H4 (cell line): ENCODE data around the gene TNFRSF21. TPM values are rescaled to one million over a fixed set of nuclear protein-coding genes. Genes with fewer than 3 reads are reported as not detected.
"Not testable (repeated sequence)": the region's sequence is repeated elsewhere in the genome, so short reads cannot be mapped to it uniquely, and the experiment has no call there.

Source experiments
- DNase-seq: peaks from one replicate; pipeline ENCODE4 v3.0.0-alpha.2; 2015; ENCODE audit warnings: low spot score
- total RNA-seq: library from RNA; depleted of rRNA; stranded (reverse); fragments of >200 nt; shearing (Covaris generic); gene quantifications from 2 replicates; pipeline ENCODE4 v1.2.3, GENCODE V29; 2014

The TNFRSF21 gene
- total RNA-seq, 1 experiment from 2014 or later, result 7.7 TPM

GRCh38 chr6:47223251-47223650 is 86.5 kb downstream of the TNFRSF21 start:
- not testable (repeated sequence) for DNase-seq

DNA sequence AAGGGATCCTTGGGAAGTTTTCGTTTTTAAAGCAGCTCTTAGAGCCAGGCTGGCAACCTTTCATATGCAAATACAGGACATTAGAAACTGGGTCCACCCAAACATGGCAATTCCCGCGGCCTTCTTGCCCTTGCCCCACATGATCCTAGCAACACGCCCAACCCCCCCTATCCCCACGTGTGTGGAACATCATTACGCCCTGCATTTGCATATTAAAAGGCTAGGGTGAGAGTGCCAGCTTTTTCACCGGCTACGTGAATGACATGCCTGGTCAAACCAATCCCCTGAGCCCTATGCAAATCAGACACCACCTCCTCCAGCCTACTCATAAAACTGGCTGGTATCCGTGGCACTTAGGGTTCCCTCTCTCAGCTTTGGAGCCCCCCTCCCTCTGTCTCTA is 88.1 kb downstream of the TNFRSF21 start:
- DNase-seq, result no peak

- DNase-seq, result no peak
Measured at GRCh38 chr6:47209632-47210031, 100.1 kb downstream of the TNFRSF21 start.

DNA sequence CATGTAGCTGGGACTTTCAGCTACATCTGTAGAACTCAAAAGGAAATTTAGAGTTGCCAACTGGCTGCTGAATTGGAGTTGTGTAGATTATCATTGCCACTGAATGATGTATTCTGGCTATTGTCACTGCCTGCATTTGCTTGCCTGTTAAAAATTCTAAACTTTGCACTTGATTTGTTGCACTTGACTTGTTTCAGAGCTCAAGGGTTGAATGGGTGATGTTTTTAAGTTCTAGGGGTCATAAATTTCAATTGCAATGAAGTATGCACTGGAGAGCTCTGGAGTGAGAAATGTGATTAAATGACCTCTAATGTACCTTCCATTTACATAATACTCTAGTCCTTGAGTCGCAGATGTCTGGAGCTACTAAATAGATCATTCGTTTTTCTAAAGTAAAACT is 102.4 kb downstream of the TNFRSF21 start:
- DNase-seq, result no peak

- DNase-seq, result no peak
Measured at GRCh38 chr6:47206626-47207025, 103.1 kb downstream of the TNFRSF21 start.

DNA sequence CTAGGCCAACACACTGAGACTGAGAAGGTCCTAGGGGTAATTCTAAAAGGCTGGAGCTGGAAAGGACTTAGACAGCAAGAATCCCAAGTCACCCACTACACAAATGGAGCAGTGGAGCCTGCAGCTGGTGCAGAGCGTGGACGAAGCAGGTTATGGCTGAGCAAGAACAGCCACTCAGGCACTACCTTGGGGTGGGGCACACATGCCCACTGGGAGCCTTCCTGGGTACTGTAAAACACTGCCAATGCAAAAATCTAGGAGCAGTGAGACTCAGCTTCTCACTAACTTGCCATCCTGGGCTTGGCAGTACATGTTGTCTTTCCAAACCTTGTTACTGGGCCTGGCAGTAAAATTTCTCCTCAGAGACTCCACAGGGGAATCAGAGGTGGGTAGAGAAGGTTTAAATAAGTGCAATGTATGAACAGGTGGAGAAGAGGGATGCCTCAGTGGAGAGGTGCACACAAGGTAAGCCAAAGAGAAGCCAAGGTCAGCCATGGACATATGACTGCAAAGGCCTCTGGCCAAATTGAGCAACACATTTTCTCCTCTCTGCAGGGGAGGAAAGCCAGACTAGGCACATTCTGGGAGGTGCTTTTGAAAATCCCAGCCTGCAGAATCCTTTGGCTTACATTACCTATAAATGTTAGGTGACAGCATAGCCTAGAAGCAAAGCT is 105.6 kb downstream of the TNFRSF21 start:
- DNase-seq, result no peak

DNA sequence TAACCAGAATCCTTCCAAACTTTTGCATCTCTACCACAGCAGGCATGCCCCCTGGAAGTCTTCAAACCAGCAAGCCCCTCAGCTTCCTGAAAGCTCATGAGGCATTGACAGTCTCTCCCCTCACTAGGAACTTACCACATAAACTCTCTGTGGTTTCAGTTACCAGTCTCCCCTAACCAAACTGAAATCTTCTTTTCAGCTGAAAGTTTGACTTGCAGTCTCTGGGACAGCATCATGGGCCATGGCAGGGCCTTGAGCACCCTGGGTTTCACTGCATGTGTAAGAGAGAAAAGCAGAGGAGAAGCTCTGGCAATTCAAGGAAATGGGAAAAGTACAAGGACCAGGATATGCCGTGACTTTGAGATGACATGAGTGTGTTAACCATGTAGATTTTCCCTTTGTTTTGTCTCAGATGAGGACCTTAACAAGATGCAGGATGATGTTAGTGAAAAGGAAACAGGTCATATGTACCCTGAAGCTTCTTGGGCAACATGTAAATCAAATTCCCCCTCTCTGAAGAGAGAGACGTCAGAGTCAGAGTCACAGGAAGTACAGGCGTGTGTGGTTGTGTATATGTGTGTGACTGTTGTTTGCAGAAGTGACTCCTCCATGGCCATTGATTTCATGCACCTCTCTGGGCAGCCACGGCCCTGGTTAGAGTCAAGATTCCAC is 106.3 kb downstream of the TNFRSF21 start:
- no peak for DNase-seq

DNA sequence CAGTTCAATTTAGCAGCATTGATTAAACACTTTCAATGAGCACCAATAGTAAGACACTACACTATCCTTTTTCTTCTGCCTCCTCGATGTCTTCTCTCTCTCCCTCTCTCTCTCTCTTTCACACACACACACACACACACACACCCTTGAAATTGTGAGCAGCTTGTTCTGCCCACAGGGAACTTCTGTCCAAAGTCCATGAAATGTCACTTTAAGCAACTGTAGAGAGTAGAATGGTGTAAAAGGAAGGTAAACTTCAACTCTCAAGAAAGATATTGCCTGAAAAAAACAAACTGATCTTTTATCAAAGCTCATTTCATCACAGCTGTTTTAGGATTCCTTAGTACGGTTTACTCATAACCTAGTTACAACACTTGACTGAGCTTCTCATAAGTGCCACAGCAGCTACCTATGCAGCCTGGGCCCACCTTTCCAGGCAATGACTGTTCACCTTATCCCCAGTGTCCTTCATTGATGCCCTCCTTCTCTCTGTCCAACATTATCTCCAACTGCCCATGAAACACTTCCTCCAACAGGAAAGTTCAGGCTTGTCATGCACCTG is 107.0 kb downstream of the TNFRSF21 start:
- no peak for DNase-seq

DNA sequence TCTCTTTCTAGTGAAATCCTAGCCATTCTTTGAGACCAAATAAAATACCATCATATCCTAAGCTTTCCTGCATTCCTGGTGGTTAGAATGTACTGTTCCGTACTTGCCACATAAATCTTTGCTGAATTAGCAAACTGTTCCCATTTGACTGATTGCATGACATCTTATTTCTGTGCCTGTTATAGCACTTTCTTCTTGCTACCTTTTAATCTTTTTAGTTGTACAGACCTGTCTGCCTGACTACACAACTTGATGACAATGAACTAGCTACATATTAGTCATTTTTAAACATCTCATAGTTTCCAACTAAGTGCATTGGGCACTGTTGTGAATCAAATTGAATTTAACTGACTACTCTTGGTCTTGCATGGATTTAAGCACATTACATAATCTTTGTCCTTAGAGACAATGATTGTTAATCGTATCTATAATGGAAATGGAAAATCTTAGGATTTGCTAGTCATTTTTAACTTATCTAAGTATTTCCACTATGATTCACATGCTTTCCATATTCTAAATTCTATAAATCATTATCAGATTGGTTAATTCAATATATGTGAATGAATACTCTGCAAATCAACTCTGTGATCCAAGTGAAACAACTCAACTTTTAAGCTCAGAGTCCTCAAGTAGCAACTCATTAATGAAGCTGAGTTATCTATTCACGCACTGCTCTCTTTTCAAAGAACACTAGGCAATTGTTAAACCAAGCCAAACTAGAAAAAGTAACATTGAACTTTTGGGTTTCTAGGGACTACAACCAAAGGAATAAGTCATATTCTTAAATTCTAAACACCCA is 109.0 kb downstream of the TNFRSF21 start:
- no peak for DNase-seq

GRCh38 chr6:47197682-47198640 is 111.7 kb downstream of the TNFRSF21 start:
- no peak for DNase-seq

- DNase-seq, result no peak
Measured at GRCh38 chr6:47196113-47196512, 113.6 kb downstream of the TNFRSF21 start.

DNA sequence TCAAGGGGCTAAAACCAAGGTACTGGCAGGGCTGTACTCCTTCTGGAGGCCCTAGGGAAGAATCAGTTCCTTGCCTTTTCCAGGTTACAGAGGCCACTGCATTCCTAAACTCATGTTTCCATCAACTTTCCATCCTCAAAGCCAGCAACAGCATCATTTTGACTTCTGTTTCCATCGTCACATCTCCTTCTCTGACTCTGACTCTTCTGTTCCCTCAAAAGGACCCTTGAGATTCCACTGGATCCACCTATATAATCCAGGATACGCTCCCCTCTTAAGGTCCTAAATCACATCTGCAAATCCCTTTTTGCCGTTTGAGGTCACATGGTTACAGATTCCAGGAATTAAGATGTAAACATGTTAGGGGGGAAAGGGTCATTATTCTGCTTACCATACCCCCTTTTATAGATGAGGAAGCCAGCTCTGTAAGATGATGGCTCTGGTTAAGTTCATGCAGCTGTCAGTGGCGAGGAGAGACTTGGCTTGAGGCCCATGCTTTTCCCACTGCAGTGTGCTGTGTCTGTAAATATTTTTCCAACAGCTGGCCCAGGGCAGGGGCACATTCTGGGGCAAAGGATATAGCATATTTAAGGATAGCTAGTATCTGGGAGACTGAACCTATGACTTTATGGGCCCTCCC is 114.6 kb downstream of the TNFRSF21 start:
- peak; percentile 37 for DNase-seq

GRCh38 chr6:47188588-47189021 is 121.1 kb downstream of the TNFRSF21 start:
- peak; percentile 27 for DNase-seq

GRCh38 chr6:47187893-47188587 is 121.7 kb downstream of the TNFRSF21 start:
- no peak for DNase-seq

DNA sequence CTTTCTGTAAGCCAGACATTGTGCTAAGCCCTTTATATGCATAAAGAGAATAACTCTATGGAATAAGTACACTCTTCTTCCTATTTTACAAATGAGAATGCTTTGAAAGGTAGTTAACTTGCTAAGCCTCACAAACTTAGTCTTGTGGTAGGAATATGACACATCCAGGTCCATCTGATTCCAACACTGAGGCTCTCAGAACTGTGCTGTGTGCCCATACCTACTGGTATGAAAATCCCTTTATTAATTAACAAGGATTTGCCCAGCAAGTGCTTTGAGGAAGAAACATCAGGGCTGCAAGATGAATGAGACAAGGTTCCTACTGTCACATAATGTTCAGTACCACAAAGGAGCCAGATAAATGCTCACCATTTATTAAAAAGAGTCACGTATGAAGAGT is 122.6 kb downstream of the TNFRSF21 start:
- no peak for DNase-seq

DNA sequence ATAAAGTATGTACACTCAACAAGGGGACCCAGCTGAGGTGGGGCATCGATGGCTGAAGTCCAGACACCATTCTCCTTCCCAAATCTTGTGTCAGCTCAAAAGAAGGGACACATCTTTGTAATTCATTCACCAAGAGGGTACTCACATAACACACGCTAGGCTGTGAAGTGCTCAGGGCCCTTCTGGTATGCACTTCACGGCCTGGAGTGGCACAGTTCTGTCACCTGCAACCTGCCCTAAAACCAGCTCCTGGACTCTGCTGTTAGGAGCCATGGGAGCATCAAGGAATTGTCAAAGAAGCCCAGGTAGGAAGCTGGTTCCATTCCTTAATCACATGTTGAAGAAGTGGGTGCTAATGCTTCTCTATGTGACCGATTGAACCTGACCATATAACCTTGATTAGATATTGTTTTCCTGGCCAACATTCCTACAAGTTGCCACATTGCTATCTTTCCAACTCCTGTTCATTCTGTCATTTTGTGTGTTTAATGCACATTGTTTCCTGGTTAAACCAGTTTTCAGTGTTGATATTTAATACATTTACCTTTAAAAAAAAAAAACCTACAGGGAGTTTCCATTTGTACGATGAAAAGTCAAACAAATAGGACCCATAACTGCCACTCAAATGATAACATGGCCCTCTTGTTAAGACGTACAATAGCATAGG is 127.3 kb downstream of the TNFRSF21 start:
- DNase-seq, result no peak

- no peak for DNase-seq
Measured at GRCh38 chr6:47181681-47182080, 128.0 kb downstream of the TNFRSF21 start.
